Heart left ventricle (tissue), 13 donors: Measurements from ENCODE around the gene PPP4R2.

Experiments used
- POLR2A ChIP-seq, 2 donors: fragments of 450-650 bp; IDR thresholded peaks; one replicate each; pipeline ENCODE4 v1.6.1; 2017; ENCODE audit warnings: antibody characterized with exemption in 2 of 2, mild to moderate bottlenecking in 2 of 2, moderate library complexity in 2 of 2
- TF ChIP-seq, protein P1 (sequence below), 12 donors: fragments of 200-600 bp; sonication (generic) in 4 of 12; IDR thresholded peaks; one replicate each; pipeline versions ENCODE4 v1.5.0 to v1.8.0; 2018 to 2022; ENCODE audit warnings: antibody characterized with exemption in 12 of 12, mild to moderate bottlenecking in 5 of 12
- donor health status: ischemic (EF 13 %, LVEDD 7.1; RV severe dilation, severe dysfunction).
- donor health status: DM: no; HTN: yes; CAD: no.
- donor health status: DM: no; HTN: no; CAD: no.
- donor health status: ischemic (EF 25% LVEDD 6.9; RV normal size, moderate dysfunction).
- donor health status: ischemic (EF 25% LVEDD 5.7; RV mildly dilated, moderate dysfunction).
- donor health status: ischemic (EF 35%, LVEDD 5.7; RV mildly dilated, moderate dysfunction).
- donor health status: nonischemic (EF 11% LVEDD 7.7; RV severe dilation, severe dysfunction).
- donor health status: DM: yes; HTN: yes; CAD: no.
- donor health status: PGD.
- donor health status: ischemic (EF 29% LVEDD 5.4; RV normal size, mild dysfunction).
- donor health status: nonischemic (EF 23%, LVEDD 6.1; RV moderate dilation, normal function).

GRCh38 chr3:72969766-72970165, 26.8 kb upstream of the PPP4R2 start:
- no peak for TF ChIP-seq POLR2A (IDR thresholded peaks at IDR 0.05)
- TF ChIP-seq, protein P1, sequence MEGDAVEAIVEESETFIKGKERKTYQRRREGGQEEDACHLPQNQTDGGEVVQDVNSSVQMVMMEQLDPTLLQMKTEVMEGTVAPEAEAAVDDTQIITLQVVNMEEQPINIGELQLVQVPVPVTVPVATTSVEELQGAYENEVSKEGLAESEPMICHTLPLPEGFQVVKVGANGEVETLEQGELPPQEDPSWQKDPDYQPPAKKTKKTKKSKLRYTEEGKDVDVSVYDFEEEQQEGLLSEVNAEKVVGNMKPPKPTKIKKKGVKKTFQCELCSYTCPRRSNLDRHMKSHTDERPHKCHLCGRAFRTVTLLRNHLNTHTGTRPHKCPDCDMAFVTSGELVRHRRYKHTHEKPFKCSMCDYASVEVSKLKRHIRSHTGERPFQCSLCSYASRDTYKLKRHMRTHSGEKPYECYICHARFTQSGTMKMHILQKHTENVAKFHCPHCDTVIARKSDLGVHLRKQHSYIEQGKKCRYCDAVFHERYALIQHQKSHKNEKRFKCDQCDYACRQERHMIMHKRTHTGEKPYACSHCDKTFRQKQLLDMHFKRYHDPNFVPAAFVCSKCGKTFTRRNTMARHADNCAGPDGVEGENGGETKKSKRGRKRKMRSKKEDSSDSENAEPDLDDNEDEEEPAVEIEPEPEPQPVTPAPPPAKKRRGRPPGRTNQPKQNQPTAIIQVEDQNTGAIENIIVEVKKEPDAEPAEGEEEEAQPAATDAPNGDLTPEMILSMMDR (IDR thresholded peaks at IDR 0.05) = no peak
